HUES6 (cell line): ENCODE data around the gene HNRNPM.
A peak's percentile ranks its signal among the peaks of the same experiment; 100 is the strongest.
"Not testable (repeated sequence)": the region's sequence is repeated elsewhere in the genome, so short reads cannot be mapped to it uniquely, and the experiment has no call there.

ENCODE experiments used
- H3K27ac ChIP-seq: 2 replicates; pipeline ENCODE4 v1.7.0; 2013; ENCODE audit warnings: low read depth, mild to moderate bottlenecking, low read length, inconsistent platforms
- H3K27me3 ChIP-seq: 2 replicates; pipeline ENCODE4 v1.6.1; 2013; ENCODE audit warnings: low read length; ENCODE audit not compliant: control insufficient read depth, insufficient read depth
- H3K36me3 ChIP-seq: 2 replicates; pipeline ENCODE4 v1.6.1; 2013; ENCODE audit warnings: low read length; ENCODE audit not compliant: control insufficient read depth, insufficient read depth
- H3K4me1 ChIP-seq: 2 replicates; pipeline ENCODE4 v1.6.1; 2013; ENCODE audit warnings: low read length; ENCODE audit not compliant: control insufficient read depth, insufficient read depth
- H3K4me3 ChIP-seq: 2 replicates; pipeline ENCODE4 v1.5.1; 2013; ENCODE audit warnings: low read depth, low read length
- H3K9ac ChIP-seq: one replicate; pipeline ENCODE4 v1.6.1; 2013; ENCODE audit warnings: mild to moderate bottlenecking, low read length
- H3K9me3 ChIP-seq: 2 replicates; pipeline ENCODE4 v1.6.1; 2013; ENCODE audit warnings: low read depth, low read length; ENCODE audit not compliant: control insufficient read depth, insufficient read depth

The HNRNPM gene

GRCh38 chr19:8403820-8404109 is 41.0 kb upstream of the HNRNPM start:
- no peaks in the 10 kb centered on the region for H3K4me1 ChIP-seq
- H3K9me3 ChIP-seq, result no peaks in the 10 kb centered on the region
- H3K4me3 ChIP-seq, result no peak overlapping the region
- H3K27me3 ChIP-seq, result no peaks in the 10 kb centered on the region
- peaks cover 41% of the 10 kb centered on the region for H3K36me3 ChIP-seq
- no peak overlapping the region for H3K9ac ChIP-seq
- no peak overlapping the region for H3K27ac ChIP-seq

- Histone ChIP-seq H3K27me3 (no peaks in the 10 kb centered on the region), H3K9ac (no peak overlapping the region), H3K4me1 (no peaks in the 10 kb centered on the region), H3K9me3 (no peaks in the 10 kb centered on the region), H3K27ac (no peak overlapping the region), H3K4me3 (no peak overlapping the region), H3K36me3 (peaks cover 38% of the 10 kb centered on the region)
These were observed 40.2 kb upstream of the HNRNPM start for GRCh38 chr19:8404391-8405151.

GRCh38 chr19:8410718-8411117 is 34.1 kb upstream of the HNRNPM start:
- H3K4me1 ChIP-seq, H3K9ac ChIP-seq, H3K36me3 ChIP-seq, H3K9me3 ChIP-seq, H3K27ac ChIP-seq, H3K27me3 ChIP-seq, H3K4me3 ChIP-seq: not testable (repeated sequence)

GRCh38 chr19:8412783-8413628 is 31.8 kb upstream of the HNRNPM start, which contains the start of gene MARCHF2:
Gene MARCHF2 (plus strand): TSS chr19:8413305. CDS start chr19:8421841, 8,536 bp downstream.
- H3K27me3 ChIP-seq, result no peaks in the 10 kb centered on the region
- no peak within 1 kb of the TSS for H3K27ac ChIP-seq

GRCh38 chr19:8413629-8413995 is 31.2 kb upstream of the HNRNPM start:
- Histone ChIP-seq H3K36me3 (no peaks in the 10 kb centered on the region), H3K4me3 (peak overlapping the region; percentile 86), H3K9me3 (no peaks in the 10 kb centered on the region), H3K27ac (no peak overlapping the region), H3K27me3 (no peaks in the 10 kb centered on the region), H3K9ac (peak overlapping the region; percentile 49), H3K4me1 (peaks cover 11% of the 10 kb centered on the region)

More at GRCh38 chr19:8412783-8413628, 31.8 kb upstream of the HNRNPM start, which contains the start of gene MARCHF2:
- H3K4me1 ChIP-seq, result peaks cover 5% of the 10 kb centered on the region
- no peaks in the 10 kb centered on the region for H3K9me3 ChIP-seq
- no peaks in the 10 kb centered on the region for H3K36me3 ChIP-seq
- peak within 1 kb of the TSS; percentile 86 for H3K4me3 ChIP-seq
- H3K9ac ChIP-seq, result peak within 1 kb of the TSS; percentile 49

- Histone ChIP-seq H3K4me3 (no peak overlapping the region), H3K36me3 (peaks cover 2% of the 10 kb centered on the region; the same call in 1 of the 2 replicates), H3K27me3 (no peaks in the 10 kb centered on the region), H3K27ac (no peak overlapping the region), H3K9ac (no peak overlapping the region), H3K4me1 (peaks cover 12% of the 10 kb centered on the region), H3K9me3 (no peaks in the 10 kb centered on the region)
These were observed 28.0 kb upstream of the HNRNPM start for GRCh38 chr19:8416796-8417195.

- Histone ChIP-seq H3K27me3 (no peaks in the 10 kb centered on the region), H3K27ac (no peak overlapping the region), H3K4me3 (no peak overlapping the region), H3K36me3 (peaks cover 3% of the 10 kb centered on the region; the same call in 1 of the 2 replicates), H3K4me1 (peaks cover 18% of the 10 kb centered on the region), H3K9ac (no peak overlapping the region), H3K9me3 (no peaks in the 10 kb centered on the region)
These were observed 23.0 kb upstream of the HNRNPM start for GRCh38 chr19:8421484-8422461.

- peak overlapping the region; percentile 63; the same call in 1 of the 2 replicates for H3K27ac ChIP-seq
- H3K36me3 ChIP-seq, result peaks cover 3% of the 10 kb centered on the region; the same call in 1 of the 2 replicates
- peaks cover 10% of the 10 kb centered on the region for H3K4me1 ChIP-seq
- H3K27me3 ChIP-seq, result no peaks in the 10 kb centered on the region
- H3K9ac ChIP-seq, result peak overlapping the region; percentile 22
- no peaks in the 10 kb centered on the region for H3K9me3 ChIP-seq
- H3K4me3 ChIP-seq, result no peak overlapping the region
These were observed 21.0 kb upstream of the HNRNPM start for GRCh38 chr19:8423817-8424223.

GRCh38 chr19:8425331-8425730 is 19.4 kb upstream of the HNRNPM start:
- H3K4me3 ChIP-seq, H3K27me3 ChIP-seq, H3K9me3 ChIP-seq, H3K27ac ChIP-seq, H3K36me3 ChIP-seq, H3K9ac ChIP-seq, H3K4me1 ChIP-seq: not testable (repeated sequence)

GRCh38 chr19:8426283-8426682 is 18.5 kb upstream of the HNRNPM start:
- Histone ChIP-seq H3K36me3 (peaks cover 3% of the 10 kb centered on the region; the same call in 1 of the 2 replicates), H3K27ac (no peak overlapping the region), H3K4me3 (no peak overlapping the region), H3K27me3 (no peaks in the 10 kb centered on the region), H3K9me3 (no peaks in the 10 kb centered on the region), H3K4me1 (peaks cover 10% of the 10 kb centered on the region), H3K9ac (no peak overlapping the region)
